Stimulated activated CD4-positive, alpha-beta T cell treated with anti-CD3 and anti-CD28 coated beads, Interleukin-4, amount 100 ng/mL, for 48 hours (primary cell): ENCODE measurements around the gene PNPLA6.
"Not testable (repeated sequence)": the region's sequence is repeated elsewhere in the genome, so short reads cannot be mapped to it uniquely, and the experiment has no call there.

Source experiments
- DNase-seq, 2 donors: peaks; one replicate each; pipeline ENCODE4 v3.0.0-alpha.2; 2020; ENCODE audit warnings: low read depth in 2 of 2

The PNPLA6 gene

DNA sequence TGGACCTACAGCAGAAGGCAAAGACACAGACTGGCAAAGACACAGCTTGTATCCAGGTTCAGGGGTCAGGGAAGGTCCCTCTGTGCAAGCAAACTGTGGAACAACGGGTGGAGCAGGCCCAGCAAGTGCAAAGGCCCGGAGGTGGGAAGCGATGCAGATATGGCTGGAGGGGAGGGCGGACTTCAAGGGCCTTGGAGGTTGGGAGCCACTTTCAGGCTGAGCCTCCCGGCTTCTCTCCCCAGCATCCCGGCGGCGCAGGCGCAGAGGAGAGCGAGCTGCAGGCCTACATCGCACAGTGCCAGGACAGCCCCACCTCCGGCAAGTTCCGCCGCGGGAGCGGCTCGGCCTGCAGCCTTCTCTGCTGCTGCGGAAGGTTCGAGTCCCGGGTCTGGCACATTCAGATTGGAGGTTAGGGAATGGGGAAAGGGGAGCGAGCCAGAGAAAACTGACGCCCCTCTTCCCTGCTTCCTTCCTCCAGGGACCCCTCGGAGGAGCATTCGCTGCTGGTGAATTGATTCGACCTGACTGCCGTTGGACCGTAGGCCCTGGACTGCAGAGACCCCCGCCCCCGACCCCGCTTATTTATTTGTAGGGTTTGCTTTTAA lies 2.1 kb upstream of the PNPLA6 start:
- no peak for DNase-seq

DNA sequence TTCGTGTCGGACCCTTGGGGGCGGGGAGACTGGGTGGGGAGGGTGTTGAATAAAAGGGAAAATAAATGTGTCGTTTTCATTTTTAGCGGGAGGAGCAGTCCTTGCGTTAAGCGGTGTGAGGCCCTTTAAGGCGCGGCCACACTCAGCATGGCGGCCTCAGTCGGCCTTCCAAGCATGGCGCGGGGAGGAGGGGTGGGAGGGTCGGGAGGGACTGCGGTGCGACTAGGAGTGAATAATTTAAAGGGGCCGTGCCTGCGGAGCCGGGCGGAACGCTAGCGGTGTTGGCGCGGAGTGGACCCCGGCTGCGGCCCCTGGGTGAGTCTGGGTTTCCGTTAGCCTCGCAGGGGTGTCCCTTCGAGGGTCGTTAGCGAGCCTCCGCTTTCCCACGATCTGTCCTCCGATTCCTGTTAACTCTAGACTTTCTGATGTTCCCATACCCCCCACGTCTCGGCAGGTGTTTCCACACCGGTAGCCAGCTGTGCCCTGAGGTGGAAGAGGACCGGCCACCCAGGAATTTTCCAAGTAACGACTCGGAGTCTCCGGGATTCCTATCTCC lies 1.5 kb upstream of the PNPLA6 start:
- DNase-seq, result peak; percentile 77 to 78

DNA sequence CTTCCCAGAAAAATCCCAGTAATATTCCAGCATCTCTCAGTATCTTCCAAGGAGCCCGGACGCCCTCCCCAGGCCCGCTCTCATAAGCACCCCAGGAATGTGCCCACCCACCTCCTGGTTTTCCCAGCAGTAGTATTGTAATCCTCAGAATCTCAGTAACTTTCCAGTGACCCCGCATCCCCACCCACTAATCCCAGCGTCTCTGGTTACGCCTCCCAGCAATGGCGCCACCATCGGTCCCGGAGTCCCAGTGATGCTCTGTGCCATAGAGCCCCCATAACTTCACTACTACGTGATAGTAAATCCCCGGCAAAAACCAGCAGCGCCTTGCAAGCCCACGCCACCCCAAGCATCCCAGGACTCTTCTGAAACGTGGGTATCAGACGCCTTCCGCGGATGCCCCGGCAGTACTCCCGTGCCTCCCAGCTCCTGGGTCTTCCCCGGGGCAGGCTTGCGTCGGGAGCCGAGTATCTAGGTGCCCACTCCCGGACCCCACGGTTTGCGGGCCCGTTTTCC lies 928 bp upstream of the PNPLA6 start:
- DNase-seq, result peak in 1 of 2 donors; percentile 18

DNA sequence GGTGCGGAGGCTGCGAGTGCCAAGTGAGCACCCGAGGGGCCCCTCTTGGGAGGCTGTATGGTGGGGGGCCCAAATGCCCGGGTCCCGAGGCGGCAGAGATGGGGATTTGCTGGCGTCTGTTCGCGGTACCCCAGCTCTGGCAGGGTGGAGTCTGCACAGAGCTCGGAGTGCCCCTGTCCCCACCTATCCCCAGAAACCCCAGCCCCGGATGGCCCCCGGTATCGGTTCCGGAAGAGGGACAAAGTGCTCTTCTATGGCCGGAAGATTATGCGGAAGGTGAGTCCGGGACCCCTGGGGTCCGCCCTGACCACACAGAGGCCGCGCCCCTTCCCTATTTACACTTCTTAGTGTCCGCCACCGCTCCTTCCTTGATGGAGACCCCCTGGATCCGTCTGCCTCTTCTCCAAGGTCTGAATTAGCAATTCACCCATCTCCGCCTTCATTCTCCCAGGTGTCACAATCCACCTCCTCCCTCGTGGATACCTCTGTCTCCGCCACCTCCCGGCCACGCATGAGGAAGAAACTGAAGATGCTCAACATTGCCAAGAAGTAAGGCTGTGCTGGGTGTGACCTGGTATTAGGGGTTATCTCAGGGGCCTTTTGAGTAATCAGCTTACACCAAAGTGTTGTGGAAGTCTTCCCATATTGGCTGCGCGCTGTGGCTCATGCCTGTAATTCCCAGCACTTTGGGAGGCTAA lies 630 bp downstream of the PNPLA6 start:
- DNase-seq, result no peak

DNA sequence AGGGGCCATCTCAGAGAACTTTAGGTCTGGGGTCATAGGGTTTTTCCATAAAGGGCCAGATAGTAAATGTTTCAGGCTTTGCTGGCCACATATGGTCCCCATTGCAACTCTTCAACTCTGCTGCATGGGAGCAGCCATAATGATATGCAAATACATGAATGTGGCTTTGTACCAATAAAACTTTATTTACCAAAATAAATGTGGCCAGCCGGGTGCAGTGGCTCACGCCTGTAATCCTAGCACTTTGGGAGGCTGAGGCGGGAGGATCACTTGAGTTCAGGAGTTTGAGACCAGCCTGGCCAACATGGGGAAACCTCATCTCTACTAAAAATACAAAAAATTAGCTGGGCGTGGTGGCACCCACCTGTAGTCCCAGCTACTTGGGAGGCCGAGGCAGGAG lies 3.5 kb downstream of the PNPLA6 start:
- not testable (repeated sequence) for DNase-seq

DNA sequence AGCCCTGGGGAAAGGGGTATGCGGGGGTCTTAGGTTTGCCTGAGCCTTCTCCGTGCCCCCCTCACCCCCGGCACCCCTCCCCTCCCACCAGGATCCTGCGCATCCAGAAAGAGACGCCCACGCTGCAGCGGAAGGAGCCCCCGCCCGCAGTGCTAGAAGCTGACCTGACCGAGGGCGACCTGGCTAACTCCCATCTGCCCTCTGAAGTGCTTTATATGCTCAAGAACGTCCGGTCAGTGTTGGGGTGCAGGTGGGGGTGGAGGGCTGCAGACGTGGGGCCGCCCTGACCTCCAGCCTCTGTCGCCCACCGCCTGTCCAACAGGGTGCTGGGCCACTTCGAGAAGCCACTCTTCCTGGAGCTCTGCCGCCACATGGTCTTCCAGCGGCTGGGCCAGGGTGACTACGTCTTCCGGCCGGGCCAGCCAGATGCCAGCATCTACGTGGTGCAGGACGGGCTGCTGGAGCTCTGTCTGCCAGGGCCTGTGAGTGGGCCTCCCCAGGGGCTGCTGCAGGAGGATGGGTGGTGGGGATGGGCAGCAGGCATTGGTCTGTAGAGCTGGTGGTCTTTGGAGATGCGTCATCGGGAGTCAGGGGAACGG lies 4.4 kb downstream of the PNPLA6 start:
- DNase-seq, result no peak

DNA sequence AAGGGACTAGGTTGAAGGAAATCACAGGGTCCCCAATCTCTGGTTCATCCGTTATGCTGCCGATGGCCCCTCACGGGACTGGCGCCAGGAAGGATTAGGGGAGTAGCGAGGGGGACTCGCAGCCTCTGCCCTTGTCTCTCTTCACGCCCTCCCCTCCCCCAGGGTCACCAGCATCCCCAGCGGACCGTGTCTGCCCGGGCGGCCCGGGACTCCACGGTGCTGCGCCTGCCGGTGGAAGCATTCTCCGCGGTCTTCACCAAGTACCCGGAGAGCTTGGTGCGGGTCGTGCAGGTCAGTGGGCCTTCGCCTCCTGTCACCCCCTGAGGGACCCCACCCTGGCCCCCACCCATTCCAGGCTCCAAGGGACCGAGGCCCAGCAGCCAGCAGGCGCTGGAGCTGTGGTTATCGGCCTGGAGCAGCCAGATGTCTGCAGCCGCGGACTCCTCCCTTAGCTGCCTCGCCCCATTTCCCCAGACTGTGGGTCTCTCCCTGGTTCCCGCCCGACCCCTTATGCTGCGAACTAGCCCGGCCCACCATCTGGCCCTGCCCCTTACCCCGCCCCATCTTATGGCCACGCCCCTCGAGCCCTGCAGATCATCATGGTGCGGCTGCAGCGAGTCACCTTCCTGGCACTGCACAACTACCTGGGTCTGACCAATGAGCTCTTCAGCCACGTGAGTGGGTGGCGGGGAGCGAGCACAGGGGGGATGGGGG lies 5.4 kb downstream of the PNPLA6 start:
- DNase-seq, result peak; percentile 26 to 45

DNA sequence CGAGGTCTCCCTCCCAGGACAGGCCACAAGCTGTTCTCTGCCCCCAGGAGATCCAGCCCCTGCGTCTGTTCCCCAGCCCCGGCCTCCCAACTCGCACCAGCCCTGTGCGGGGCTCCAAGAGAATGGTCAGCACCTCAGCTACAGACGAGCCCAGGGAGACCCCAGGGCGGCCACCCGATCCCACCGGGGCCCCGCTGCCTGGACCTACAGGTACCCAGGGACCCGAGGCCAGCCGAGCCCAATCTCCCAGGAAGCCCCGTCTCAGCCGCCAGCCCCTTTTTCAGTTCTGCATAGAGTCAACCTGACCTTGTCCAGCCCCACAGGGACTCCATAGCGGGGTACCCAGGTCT lies 5.9 kb downstream of the PNPLA6 start:
- no peak for DNase-seq

DNA sequence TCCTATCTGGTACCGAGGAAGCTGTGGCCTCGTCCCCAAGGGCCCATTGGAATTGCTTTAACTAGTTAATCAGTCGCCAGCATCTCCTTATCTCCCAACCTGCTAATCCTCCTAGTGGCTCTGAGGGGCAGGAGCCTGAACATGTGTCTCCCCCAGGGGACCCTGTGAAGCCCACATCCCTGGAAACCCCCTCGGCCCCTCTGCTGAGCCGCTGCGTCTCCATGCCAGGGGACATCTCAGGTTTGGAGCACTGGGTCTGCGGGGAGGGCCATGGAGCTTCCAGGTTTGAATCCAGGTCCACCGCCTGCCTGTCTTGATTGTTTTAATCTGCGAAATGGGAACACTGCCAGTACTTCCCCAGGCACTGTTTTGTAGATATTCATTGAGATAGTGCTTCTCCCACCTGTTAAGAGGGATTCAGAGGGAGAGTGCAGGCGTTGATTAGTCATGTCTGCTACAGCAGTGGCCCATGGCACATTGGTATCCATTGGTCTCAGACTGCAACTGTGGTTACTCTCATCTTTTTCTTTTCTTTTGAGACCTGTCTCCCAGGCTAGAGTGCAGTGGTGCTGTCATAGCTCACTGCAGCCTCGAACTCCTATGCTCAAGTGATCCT lies 6.4 kb downstream of the PNPLA6 start:
- DNase-seq, result no peak

DNA sequence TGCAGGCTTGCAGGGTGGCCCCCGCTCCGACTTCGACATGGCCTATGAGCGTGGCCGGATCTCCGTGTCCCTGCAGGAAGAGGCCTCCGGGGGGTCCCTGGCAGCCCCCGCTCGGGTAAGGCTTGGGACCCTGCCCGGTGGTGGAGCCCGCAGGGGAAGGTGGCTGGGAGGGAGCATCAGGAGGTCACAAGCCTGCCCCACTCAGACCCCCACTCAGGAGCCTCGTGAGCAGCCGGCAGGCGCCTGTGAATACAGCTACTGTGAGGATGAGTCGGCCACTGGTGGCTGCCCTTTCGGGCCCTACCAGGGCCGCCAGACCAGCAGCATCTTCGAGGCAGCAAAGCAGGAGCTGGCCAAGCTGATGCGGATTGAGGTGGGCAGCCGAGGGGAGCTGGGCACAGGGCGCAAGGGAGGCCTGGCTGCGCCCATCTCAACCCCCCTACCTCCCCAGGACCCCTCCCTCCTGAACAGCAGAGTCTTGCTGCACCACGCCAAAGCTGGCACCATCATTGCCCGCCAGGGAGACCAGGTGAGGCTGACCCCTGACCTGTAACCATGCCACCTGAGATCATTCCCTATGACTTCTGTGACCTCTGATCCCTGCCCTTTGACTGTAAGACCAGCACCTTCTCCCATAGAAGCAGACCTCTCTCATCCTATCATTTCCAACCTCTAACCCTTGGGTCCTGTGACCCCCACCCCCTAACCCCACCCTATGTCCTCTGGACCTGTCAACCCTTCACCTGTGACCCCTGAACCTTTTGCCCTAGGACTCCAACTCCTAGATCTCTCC lies 7.2 kb downstream of the PNPLA6 start:
- DNase-seq, result no peak

DNA sequence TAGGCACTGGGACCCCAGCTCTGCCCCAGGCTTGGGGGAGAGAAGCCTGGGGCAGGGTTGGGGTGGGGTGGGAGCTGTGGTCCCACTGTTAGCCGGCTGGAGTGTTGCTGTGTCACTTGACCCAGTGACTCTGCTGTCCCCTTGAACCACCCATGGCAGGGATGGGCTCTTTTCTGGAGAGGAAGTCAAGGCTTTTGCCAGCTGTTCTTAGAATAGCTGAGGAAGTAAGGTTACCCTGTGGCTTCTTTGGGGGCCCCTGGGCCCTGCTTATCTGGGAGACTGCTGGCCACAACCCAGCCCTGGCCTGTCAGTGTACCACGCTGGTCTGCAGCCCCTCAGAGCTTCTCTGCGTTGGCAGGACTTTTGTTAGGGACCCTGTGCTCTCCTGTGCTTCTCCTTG lies 9.1 kb downstream of the PNPLA6 start:
- no peak for DNase-seq

DNA sequence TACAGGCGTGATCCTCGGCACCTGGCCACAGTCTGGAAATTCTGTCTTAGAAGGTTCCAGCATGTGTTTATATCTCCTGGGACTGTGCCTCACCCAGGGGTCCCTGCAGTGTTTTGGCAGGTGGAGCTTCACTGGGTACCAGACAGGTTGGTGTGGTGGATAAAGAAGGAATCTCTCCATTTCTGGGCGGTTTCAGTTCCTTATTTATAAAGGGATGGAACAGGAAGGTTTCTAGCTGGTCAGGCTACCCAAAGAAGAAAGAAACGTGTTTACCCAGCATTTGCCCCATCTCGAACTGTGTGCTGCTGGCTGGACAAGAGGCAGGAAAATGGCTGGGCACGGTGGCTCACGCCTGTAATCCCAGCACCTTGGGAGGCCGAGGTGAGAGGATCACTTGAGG lies 9.8 kb downstream of the PNPLA6 start:
- no peak for DNase-seq

DNA sequence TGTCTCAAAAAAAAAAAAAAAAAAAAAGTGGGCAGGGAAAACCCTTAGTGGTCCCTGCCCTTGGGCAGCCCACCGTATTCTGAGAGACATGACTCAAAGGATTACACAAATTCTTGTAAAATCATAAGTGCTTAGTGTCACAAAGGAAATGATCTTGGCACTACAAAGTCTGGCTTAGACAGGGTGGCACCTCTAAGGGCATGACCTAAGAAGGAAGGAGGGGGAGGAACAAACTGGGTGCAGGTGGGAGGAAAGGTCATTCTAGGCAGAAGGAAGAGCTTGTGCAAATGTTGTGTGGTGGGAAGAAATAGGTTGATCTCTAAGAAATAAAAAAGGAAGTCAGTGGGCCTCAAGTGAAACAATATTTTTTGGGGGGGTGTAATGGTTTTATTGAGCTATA lies 10.4 kb downstream of the PNPLA6 start:
- no peak for DNase-seq

DNA sequence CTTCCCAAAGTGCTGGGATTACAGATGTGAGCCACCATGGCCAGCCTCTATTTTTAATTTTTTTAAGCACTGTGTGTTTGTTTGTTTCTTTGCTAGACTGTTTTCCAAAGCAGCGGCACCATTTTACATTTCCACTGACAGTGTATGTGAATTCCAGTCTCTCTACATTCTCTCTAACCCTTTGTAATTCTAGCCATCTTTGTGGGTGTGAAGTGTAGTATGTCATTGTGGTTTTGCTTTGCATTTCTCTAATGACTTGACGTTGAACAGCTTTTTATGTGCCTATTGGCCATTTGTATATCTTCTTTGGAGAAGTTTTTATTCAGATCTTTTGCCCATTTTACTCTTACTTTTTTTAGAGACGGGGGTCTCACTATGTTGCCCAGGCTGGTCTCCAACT lies 11.6 kb downstream of the PNPLA6 start:
- no peak for DNase-seq

DNA sequence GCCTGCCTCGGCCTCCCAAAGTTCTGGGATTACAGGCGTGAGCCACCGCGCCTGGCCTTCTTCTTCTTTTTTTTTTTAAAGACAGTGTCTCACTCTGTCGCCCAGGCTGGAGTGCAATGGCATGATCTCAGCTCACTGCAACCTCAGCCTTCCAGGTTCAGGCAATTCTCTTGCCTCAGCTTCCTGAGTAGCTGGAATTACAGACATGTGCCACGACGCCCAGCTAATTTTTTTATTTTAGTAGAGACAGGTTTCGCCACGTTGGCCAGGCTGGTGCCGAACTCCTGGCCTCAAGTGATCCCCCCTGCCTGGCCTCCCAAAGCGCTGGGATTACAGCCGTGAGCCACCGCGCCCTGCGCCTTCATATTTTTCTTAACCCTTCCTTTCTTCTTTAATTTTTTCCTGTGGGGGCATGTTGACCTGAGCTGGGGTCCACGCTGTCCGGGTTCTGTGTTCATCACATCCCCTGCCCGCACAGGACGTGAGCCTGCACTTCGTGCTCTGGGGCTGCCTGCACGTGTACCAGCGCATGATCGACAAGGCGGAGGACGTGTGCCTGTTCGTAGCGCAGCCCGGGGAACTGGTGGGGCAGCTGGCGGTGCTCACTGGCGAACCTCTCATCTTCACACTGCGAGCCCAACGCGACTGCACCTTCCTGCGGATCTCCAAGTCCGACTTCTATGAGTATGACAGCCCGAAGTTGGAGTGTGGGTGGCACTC lies 14.1 kb downstream of the PNPLA6 start:
- DNase-seq, result no peak

DNA sequence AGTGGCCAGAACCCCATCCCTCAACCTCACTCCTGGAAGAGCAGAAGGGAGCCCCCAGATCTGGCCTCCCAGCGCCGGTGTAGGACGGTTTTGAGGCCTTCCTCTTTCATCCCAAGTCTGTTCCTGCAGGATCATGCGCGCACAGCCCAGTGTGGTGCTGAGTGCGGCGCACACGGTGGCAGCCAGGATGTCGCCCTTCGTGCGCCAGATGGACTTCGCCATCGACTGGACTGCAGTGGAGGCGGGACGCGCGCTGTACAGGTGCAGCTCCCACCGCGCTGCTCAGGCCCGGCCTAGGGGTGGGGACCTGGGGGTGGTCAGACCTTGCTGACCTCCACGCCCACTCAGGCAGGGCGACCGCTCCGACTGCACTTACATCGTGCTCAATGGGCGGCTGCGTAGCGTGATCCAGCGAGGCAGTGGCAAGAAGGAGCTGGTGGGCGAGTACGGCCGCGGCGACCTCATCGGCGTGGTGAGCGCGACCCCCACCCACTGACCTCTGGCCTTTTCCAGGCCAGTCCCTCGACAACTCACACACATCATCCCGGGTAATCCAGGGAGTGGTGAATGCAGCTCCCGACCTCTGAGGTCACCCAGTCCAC lies 14.8 kb downstream of the PNPLA6 start:
- no peak for DNase-seq

DNA sequence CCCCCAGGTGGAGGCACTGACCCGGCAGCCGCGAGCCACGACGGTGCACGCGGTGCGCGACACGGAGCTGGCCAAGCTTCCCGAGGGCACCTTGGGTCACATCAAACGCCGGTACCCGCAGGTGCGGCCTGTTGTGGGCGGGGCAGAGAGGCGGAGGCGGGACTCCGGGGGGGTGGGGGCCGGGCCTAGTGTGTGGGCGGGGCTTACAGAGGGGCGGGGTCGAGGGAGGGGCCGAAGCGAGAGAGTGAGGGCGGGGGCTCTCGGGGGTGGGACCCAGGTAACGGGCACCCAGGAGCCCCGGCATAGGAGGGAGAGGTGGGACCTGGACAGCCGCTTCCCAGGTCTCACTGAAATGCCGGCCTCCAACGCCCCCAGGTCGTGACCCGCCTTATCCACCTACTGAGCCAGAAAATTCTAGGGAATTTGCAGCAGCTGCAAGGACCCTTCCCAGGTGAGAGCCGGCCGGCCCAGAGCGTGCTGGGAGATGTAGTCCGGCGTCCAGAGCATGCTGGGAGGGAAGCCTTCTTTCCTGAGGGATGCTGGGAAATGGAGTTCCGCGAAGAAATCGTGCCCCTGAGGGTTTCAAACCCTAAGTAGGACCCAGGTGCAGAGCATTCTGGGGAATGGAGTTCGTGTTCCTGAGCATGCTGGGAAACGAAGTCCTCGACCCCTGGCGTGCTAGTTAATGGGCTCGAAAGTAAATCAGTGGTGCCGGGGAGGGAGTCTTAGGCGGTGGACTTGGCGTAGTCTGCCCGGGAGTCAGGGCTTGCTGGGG lies 15.7 kb downstream of the PNPLA6 start:
- peak in 1 of 2 donors; percentile 35 for DNase-seq

DNA sequence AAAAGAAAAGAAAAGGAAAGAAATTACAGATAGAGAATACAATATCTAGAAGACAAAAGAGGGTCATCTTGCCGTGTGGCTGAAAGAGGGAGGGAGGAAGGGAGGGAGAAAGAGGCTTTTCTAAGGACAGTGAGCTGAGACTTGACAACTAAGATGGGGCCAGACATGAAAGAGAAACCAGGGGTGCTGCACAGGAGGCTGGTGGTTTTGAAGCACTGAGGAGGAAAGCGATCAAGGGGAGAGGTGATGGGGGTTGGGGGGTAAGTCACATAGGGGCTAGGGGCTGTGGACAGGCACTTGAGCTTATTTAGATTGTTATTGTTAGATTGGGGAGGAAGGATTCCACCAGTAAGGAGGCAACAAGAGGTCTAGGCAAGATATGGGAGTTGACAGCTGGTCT lies 17.3 kb downstream of the PNPLA6 start:
- DNase-seq, result no peak

DNA sequence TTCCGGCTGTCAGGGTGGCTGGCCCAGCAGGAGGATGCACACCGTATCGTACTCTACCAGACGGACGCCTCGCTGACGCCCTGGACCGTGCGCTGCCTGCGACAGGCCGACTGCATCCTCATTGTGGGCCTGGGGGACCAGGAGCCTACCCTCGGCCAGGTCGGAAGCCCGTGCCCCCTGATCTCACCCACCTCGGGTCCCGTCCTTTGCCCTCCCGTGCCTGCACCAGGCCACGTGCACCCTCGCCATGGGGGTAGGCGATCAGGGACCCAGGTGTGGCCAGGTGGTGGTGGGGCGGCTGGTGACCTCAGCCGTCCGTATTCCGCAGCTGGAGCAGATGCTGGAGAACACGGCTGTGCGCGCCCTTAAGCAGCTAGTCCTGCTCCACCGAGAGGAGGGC lies 19.0 kb downstream of the PNPLA6 start:
- DNase-seq, result no peak
